PC-9 (cell line): ENCODE measurements around the gene SLAMF1.

Experiments
- EZH2 ChIP-seq: fragments of 200-600 bp; sonication (generic); IDR thresholded peaks from 2 replicates; pipeline ENCODE4 v1.8.0; 2017; ENCODE audit warnings: antibody characterized with exemption, low read depth
- TF ChIP-seq, protein P1 (sequence below): fragments of 200-600 bp; sonication (generic); conservative IDR thresholded peaks from 2 replicates; pipeline ENCODE4 v1.6.1; 2017; ENCODE audit warnings: mixed run types, antibody characterized with exemption, mild to moderate bottlenecking, moderate library complexity

DNA sequence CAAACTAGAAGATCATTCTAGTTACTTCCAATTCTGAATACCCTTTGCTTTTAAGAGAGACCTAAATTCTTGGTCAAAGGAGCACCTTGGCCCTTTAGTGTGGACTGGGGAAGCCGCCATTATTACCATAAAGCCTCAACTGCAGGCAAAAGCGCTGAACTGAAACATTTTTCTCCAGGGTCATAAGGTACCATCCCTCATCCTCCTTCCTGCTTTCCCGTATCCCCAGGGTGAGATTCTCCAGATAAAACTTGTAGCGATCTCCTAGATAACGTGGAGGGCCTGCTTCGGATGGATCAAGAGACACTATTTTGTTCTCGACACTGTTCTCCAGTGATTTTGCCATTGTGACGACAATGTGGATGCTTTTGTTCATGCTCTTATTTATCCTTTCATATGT lies 9.8 kb downstream of the SLAMF1 start:
- TF ChIP-seq, protein P1, sequence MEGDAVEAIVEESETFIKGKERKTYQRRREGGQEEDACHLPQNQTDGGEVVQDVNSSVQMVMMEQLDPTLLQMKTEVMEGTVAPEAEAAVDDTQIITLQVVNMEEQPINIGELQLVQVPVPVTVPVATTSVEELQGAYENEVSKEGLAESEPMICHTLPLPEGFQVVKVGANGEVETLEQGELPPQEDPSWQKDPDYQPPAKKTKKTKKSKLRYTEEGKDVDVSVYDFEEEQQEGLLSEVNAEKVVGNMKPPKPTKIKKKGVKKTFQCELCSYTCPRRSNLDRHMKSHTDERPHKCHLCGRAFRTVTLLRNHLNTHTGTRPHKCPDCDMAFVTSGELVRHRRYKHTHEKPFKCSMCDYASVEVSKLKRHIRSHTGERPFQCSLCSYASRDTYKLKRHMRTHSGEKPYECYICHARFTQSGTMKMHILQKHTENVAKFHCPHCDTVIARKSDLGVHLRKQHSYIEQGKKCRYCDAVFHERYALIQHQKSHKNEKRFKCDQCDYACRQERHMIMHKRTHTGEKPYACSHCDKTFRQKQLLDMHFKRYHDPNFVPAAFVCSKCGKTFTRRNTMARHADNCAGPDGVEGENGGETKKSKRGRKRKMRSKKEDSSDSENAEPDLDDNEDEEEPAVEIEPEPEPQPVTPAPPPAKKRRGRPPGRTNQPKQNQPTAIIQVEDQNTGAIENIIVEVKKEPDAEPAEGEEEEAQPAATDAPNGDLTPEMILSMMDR, result no peak
- no peak for TF ChIP-seq EZH2
